Measurements from ENCODE around the gene NME9.
A peak's percentile ranks its signal among the peaks of the same experiment; 100 is the strongest.

NME9 gene

DNA sequence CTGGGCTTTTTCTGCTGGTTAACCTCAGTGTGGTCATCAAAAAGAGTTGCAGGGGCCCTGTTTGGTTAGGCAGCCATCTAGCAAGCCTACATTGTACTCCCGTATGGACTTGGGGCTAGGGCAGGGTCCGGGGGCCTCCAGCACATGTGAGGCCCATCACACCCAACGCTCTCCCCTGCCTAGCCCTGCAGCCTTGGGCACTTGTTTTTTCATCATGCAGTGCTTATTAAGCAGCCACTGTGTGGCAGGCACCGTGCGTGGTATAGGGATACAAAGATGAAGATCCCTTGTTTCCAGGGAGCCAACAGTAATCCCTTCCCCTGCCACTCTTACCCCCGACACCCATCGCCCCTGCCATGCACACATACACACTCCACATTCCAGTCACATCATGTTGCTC lies 32.9 kb upstream of the NME9 start:
- DNase-seq (ENCODE audit: low read depth), result no peak

DNA sequence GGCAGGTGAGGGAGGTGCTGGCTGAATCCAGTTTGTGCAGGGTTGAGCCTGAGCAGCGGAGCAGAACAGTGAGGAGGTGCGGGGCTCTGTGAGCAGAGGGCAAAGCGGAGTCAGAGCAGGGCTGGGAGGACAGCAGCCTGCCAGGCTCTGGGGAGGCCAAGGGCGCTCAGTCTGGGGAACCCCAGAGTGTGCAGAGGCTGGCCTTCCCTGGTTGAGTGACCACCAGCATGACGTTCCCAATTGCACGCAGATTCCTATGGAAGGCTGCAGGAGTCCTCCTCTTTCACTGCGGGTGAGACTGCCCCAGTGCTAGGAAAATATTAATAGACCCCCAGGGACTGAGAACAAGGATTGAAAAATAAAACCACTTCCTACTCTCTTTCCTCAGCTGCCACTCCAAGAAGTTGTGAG lies 31.9 kb upstream of the NME9 start:
- DNase-seq (ENCODE audit: low read depth), result no peak

DNA sequence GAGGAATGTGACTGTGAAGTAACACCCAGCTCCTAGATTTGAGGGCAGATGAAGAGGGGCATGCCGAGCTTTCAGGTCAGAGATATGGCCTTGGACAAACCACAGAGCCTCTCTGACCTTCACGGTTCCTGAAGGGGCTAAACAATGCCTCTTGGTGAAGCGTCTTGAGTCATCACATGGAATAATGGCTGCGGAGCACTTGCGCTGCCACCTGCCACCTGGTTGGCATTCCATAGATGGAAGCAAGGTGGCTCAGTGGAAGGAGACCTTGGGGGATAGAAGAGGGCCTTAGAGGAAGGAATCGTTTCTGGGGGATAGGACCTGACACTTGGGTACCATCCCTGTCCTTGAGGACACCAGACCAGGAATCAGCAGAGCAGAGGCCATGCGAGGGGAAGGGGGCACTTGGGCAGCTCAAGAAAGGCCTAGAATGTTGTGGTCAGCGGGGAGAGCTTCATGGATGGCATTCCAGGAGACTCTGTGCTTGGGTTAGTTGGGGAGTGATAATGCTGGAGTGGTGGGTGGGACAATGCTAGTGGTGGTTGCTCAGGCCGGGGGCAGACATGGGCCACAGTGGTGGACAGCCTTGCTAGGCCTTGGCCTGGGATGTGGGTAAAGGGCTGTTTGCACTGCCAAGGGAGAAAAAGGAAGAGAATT lies 31.3 kb upstream of the NME9 start:
- no peak for DNase-seq (ENCODE audit: low read depth)

DNA sequence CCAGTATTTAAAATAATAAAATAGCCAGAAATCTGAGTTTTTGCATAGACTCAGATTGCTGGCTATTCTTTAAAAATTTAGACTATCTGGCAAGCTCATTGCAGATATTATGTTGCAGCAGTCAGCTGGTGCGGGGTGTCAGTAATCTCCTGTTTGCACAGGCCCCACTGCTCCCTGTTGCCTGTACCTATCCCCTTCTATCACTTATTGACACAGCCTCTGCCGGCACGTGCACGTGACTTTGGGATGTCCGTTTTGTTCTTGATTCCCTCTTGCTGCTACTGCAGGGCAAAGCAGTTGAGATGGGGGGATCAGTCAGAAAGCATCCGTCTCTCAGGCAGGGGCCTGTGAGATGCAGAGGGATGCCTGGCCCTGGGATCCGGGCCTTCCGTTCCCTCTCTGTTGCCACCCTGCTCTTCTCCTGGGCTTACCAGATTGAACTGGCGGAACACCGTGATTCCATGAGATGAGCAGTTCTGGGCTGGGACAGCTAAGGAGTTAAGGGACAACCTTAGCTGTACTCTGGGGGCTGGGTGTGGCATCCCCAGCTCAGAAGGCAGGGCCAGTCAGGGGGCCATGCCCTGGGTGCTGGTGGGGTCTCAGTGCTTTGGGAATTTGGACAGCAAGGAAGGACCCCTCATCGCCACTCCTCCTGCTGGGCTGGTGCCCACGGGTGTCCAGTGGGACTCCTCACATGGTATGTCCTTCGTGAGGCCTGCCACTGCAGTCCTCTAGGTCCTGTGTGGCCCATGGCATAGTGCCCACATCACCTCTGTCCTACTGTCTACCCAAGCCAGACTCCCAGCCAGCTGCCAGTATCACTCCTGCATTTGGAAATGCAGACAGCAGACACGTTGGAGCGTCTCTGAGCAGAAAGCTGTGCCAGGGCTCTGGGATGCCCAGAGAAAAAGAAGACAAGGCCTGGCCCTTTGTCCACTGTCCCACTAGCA lies 30.5 kb upstream of the NME9 start:
- no peak for DNase-seq (ENCODE audit: low read depth)

DNA sequence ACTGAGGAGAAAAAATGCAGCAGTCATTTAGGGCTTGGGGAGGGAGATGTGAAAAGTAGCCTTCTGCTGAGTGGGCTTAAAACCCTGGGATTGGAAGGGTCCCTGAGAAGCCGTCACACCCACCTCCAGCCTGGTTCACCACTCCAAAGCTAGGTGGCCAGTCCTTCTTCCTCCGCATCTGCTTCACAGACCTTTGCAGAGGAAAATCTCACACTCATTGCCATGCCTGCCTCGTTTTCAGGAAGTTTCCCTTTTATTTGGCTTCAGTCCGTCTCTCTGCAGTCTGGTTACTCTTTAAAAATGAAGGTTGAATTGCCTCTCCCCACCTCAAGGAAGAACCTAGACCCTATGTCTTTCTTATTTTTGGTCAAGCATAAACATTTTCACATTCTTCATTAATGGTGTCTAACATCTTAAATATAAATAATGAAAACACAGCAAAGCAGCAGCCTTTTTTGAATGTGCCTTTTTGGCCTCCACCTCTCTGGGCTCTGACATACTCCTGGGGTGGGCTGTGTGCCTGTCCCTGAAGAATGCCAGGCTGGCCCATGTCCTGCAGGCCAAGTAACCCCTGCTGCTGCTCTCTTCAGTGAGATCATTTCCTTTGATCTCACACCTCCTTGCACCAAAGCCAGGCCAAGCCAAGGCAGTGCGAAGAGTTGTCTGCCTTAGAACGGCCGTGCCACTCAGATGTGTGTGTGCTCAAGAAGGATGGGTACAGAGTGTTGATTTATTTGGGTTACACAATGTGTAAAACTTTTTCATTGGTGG lies 29.7 kb upstream of the NME9 start:
- no peak for DNase-seq (ENCODE audit: low read depth)

DNA sequence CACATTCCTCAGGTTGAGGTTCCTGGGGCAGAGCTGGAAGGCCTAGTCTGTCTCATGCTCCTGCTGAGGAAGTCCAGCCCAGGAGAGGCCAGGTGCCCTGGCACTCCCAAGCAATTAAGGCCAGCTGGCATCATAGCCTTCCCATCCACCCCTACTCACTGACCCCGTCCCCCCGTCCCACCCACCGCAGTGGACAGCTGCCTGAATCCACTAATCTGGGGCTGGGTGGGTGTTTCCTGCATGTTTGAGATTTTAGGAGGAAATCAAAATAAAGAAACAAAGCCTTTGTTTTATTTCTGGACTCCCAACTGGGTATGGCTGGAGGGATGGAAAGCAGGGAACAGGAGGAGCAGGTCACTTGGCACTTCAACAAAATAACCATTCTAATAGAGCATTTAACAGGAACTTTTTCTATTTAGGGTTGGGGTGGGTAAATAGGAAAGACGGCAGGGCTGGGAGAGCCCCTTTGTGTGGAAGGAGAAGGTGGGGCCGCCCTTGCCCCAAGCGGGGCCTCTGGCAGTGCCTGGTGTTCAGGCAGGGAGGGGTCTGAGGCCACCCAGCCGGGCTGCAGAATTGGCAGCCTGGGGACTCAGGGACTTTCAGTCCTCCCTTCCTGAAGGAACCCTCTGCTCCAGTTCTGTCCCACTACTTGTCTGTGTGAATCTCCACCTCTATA lies 27.2 kb upstream of the NME9 start:
- no peak for DNase-seq (ENCODE audit: low read depth)

DNA sequence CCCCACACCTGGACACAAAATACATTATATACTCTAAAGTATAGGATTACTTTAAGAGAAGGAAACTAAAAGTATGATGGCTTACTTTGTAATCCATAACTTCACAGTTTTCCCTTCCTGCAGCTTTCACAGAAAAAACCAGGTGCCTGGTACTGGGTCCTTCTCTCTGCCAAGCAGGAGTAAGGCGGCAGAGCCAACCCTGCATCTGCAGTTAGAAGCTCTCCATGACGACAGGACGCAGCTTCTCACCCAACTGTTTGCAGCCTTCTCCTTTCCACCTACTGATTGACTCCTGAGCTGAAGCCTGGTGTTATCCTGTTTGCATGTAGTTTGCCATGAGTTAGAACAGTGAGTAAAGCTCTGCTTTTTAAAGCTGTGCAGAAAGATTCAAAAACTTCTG lies 25.4 kb upstream of the NME9 start:
- DNase-seq (ENCODE audit: low read depth), result no peak

DNA sequence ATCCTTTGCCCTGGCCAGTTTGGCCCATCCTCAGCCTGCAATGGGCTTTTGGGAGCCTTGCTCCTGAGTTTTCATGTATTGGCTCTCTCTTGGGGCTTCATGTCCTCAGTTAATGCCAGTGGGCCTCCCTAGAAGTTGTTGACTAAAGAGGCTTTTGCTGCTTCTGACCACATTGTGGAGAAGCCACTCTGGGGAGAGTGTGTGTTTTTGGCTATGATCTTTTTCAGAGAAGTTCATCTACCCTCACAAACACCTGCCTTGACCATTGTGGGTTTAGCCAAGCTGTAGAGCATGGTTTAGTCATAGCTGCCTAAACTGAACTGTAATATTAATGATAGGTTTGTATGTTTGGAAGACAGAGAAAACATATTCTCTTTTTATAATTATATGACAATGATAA lies 24.7 kb upstream of the NME9 start:
- no peak for DNase-seq (ENCODE audit: low read depth)

DNA sequence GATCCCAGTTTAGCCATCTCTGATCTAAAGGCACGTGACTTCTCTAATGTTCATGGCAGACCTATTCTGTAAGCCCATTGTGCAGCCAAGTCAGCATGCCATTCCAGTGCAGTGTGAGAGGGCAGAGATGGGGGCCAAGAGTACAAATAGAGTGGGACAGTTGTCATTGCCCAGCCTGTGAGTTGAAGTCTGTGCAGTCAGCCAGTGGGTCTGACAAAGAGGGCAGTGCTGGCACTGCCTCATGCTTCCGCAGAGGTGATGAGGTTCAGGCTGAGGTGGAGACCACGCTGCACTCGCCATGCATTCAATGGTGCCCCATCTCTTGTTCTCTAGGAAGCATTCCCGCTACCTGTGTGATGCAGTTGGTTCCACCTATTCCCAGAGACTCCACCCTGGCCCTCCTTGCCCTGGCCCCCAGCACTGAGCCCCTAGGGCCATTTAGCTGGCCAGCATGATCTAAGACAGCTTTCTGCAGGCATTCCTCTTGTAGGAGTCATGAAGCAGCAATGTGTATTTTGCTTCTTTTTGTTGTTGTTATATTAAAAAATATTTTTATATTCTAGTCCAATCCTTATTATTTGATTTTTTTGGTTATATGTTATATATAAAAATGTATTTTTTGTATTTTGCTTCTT lies 22.4 kb upstream of the NME9 start:
- no peak for DNase-seq (ENCODE audit: low read depth)

DNA sequence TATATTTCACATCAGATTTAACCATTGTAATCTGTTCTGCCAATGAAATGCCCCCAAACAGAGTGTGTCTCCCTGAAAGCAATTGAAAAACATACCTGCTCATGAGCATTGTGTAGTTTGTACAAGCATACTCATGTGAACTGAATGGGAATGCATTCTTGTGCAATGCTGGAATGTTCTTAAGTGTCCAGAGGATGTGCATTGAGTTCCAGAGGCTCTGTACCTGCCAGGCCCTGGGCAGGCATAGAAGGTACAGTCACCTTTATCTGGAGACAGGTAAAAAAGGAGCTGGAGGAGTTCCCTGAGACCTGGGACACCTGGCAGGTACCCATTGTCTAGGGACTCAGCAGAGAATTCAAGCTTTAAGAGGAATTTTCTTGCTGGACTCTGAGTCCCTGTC lies 21.5 kb upstream of the NME9 start:
- no peak for DNase-seq (ENCODE audit: low read depth)

DNA sequence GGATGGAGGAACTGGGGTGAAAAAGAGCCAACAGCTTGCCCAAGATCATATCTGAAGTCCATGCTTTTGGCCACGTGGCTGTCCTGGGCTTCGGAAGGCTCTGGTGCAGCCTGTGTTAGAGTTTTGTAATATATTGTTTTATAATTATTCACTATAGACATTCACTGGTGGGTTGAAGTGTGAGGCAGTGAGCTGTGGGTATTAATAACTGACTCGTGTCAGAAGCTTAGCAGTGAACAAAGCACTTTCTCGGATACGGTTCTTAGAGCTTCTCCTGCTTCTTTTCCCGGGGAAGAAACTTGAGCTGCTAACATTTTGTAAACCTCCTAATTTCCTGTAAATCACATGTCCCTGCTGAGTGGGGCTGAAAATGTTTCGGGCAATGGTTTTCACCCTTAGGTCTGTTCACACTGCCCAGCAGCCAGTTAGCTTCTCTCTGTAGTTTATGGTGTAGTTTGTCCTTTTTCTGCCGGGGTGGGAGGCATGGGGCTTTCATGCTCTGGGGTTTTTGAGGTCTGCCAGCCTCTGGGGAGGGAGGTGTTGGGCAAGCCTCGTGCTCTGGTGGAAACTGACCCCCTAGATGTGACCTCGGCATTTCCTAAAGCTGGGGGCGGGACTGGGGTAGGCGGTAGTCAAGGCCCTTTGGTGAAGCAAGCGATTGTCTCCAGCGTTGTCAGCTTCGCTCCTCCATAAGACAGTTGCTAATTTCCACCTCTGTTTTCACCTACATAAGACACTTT lies 20.4 kb upstream of the NME9 start:
- DNase-seq (ENCODE audit: low read depth), result no peak

DNA sequence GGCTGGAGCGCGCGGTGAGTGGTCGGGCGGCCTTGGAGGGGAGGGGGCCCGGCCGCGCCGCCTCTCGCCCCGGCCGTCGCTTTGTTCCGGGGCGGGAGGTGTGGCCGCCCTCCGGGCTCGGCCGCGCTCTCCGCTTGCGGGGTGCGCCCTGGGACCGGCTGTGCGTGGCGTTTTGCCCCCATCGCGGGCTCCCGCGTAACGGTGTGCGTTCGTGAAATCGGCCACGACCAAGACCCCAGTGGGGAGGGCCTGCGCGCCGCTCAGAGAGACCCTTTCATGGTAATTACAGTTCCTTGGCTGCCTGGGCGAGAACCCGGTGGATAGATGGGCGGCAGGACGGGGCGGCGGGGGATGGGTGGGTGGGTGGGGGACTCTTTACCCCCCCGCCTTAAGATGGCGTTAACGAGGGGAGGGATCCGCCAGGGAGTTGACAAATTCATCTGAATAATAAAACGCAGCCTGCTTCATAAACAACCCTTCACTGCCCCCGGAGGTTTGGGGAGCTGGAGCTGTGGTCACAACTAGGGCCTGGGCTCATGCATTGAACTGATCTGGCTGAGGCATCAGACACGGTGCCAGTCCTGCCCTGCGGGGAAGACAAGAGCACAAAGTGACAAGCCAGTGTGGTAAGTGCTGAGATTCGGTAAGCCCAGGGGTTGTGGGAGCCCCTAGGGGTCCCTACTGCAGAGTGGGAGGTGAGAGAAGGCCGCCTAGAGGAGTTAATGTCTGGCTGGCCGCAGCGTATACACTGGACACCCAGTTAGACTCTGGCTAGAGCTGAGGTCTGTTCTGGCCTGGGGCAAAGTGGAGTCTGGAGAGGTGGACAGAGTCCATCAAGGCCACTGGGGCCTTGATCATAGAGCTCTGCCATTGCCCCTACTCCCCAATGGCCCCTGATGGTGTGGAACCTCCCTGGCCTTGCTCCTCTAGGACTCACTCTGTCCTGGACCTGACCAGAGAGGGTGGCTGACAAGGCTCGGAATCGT lies 19.4 kb upstream of the NME9 start:
- no peak for DNase-seq (ENCODE audit: low read depth)

DNA sequence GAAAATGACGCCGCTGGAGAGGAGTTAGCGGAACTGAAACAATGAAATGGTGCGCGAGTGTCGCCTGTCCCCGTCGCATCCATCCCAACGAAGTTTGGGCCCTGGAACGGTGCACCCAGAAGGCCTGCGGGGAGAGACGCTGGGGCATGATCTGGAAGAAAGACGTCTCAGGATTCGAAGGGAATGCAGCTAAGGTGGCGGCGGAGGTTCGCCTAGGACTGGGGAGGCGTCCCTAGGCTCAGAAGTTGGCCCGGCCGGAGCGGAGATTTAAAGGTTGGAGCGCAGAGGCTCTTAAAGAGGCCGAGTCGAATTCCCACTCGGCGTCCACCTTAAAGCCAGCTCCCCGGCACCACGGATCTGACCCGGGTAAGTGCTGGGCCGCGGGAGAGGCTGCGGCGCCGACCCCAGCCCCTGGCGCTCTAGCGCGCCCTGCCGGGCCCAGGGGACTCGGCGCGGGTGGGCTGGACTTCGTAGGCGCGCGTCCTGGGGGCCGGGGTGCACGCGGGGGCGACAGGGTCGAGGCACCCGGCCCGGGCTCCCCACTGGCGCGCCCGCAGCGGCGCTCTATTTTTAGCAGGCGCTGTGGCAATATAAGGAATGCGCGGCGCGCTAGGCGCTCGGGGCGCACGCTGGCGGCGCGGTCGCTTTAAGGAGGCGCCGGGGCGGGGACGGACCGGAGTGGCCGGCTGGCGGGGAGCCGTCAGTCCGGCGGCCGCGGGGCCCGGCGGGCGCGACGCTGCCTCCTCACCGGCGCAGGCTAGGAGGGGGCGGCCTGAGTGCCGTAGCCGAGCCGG lies 18.5 kb upstream of the NME9 start, which contains the start of gene MRAS:
Gene MRAS (plus strand): TSS at position 620 of the 794 bp plus-strand sequence. CDS start 24,305 bp downstream, outside the sequence.
- DNase-seq (ENCODE audit: low read depth), result peak; percentile 45

DNA sequence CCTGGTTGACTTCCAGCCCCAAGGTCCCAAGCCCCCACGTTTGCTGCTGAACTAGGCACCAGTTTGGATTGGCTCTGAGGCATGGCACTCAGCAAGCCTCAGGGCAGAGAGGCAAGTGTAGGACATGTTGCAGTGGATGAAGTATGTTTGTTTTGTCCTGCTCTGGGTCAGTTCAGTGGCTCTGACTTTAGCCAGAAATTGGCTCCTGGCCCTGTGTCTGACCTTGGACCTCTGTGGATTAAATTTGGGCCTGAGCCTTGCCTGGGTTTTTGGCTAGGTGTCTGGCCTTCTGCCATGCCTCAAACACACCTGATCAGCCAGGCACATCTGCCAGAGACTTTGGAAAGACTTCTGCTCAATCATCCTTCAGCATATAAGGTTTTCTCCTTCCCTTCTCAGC lies 15.1 kb upstream of the NME9 start:
- no peak for DNase-seq (ENCODE audit: low read depth)

DNA sequence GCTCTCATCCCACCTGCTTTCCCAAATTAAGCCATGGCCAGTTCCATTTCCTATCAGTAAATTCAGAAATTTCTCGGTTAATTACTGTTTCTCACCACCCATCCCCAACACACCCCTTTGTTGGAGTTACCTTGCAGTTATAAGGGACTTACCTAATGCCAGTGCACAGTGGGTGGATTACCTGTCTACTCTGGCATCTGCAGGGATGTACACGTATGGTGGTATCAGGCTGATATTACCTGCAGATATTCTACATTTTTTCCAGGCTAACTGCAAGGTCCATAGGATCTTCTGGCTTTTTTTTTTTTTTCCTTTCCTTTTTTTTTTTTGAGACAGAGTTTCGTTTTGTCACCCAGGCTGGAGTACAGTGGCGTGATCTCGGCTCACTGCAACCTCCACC lies 10.9 kb upstream of the NME9 start:
- no peak for DNase-seq (ENCODE audit: low read depth)

DNA sequence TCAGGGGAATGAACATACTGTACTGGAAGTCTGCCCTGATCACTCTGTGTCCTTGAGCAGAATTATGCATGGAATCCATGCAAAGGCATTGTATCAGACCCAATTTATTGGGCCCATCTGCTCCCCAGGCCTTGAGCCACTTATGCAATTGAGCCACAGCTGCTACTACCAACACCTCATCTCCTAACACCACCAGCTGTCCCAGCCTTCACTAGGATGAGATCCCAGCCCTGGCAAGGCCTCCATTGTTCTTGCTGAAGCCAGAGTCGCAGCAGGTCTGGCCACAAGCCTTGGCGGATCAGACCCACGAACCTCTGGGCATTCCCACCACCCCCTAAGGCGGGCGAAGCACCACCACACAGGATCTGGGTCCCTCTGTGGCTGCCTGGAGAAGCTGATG lies 9.2 kb upstream of the NME9 start:
- no peak for DNase-seq (ENCODE audit: low read depth)

DNA sequence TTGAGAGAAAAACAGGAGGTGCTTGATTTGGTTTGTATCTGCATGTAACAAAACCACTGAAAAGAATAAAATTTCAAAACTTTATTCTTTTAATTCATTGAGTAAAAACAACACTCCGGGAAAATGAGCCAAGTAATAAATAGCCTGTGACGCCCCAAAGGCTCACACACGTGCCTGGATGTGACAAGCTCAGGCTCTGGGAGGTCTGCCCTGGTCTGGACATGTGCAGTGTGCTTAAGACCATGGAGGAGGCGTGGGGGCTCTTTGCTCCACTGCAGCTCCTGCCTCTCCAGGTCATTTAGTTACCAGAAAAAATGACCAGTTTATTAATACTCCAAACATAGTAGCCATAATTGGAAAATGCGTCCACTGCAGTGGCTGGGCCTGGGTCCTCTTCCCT lies 8.6 kb upstream of the NME9 start:
- no peak for DNase-seq (ENCODE audit: low read depth)

DNA sequence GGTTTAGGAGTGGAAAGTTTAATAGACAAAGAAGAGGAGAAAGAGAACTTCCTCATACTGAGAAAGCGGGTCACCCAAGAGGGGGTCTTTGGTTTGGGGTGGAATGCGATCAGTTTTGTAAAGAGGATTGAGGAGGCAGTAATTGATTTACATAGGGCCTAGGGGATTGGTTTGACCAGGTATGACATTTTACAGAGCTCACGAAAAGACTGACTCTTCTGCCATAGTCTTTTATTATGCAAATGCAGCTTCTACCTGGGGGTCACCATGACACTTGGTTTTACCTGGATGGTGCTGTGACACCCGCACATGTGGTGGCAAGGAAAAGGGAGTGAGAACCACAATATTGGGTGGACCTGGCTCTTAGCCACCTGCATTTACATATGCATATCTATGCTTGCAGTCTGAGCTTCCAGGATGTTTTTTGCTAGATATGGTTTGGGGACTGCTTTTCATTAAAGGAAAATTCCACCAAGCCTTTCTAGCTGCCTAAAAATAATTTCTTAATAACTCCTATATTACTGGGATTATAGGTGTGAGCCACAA lies 6.9 kb upstream of the NME9 start:
- no peak for DNase-seq (ENCODE audit: low read depth)

DNA sequence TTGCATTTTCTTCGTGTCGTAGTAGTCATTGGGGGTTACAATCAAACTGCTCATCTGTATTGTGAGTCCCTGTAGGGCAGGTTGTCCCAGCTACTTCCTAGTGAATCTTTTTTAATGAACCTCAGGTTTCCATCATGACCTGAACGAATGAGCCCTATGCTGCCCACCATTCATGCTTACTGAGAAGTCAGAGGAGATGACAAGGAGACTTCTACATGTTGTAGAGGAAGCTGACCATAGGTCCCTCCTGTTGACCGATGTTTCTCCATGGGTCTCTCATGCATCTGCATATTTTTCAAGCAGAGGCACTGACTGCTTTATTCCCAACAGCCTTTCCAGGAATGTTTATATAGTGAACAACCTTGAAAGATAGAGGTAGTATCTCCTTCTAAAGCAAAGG lies 5.0 kb upstream of the NME9 start:
- DNase-seq (ENCODE audit: low read depth), result no peak

All from fibroblast of the conjunctiva (primary cell).